Measurements from ENCODE around the gene KCND2.

Gene KCND2

GRCh38 chr7:120464104-120464503 is 191.1 kb downstream of the KCND2 start:
- Histone ChIP-seq H3K4me3 (ENCODE audit: low read depth, low read length) (no peak overlapping the region), H3K36me3 (ENCODE audit: control insufficient read depth, insufficient read depth, low read length) (no peaks in the 10 kb centered on the region), H3K27ac (no peak overlapping the region), H3K9me3 (ENCODE audit: control insufficient read depth, low read length) (no peaks in the 10 kb centered on the region), H2AFZ (no peak overlapping the region), H3K27me3 (ENCODE audit: control insufficient read depth, insufficient read depth, low read length) (no peaks in the 10 kb centered on the region), H3K4me2 (ENCODE audit: low read length) (no peak overlapping the region), H3K9ac (no peak overlapping the region), H3K79me2 (no peaks in the 10 kb centered on the region), H3K4me1 (no peaks in the 10 kb centered on the region)
- no peak for TF ChIP-seq CTCF (IDR thresholded peaks at IDR 0.05)

GRCh38 chr7:120467676-120468075 is 194.7 kb downstream of the KCND2 start:
- H3K4me2 ChIP-seq (ENCODE audit: low read length) = no peak overlapping the region

GRCh38 chr7:120468611-120469010 is 195.6 kb downstream of the KCND2 start:
- no peaks in the 10 kb centered on the region for H3K4me1 ChIP-seq
- H3K27ac ChIP-seq = no peak overlapping the region
- H3K79me2 ChIP-seq = no peaks in the 10 kb centered on the region
- H3K4me3 ChIP-seq (ENCODE audit: low read depth, low read length) = no peak overlapping the region
- no peak overlapping the region for H3K4me2 ChIP-seq (ENCODE audit: low read length)
- no peaks in the 10 kb centered on the region for H3K27me3 ChIP-seq (ENCODE audit: control insufficient read depth, insufficient read depth, low read length)
- TF ChIP-seq CTCF (IDR thresholded peaks at IDR 0.05) = no peak
- no peaks in the 10 kb centered on the region for H3K36me3 ChIP-seq (ENCODE audit: control insufficient read depth, insufficient read depth, low read length)
- no peak overlapping the region for H2AFZ ChIP-seq
- H3K9ac ChIP-seq = no peak overlapping the region
- no peaks in the 10 kb centered on the region for H3K9me3 ChIP-seq (ENCODE audit: control insufficient read depth, low read length)

More at GRCh38 chr7:120467676-120468075, 194.7 kb downstream of the KCND2 start:
- Histone ChIP-seq H3K27ac (no peak overlapping the region), H3K27me3 (ENCODE audit: control insufficient read depth, insufficient read depth, low read length) (no peaks in the 10 kb centered on the region), H3K9me3 (ENCODE audit: control insufficient read depth, low read length) (no peaks in the 10 kb centered on the region), H3K79me2 (no peaks in the 10 kb centered on the region), H3K36me3 (ENCODE audit: control insufficient read depth, insufficient read depth, low read length) (no peaks in the 10 kb centered on the region), H3K4me1 (no peaks in the 10 kb centered on the region), H3K4me3 (ENCODE audit: low read depth, low read length) (no peak overlapping the region), H2AFZ (no peak overlapping the region), H3K9ac (no peak overlapping the region)
- TF ChIP-seq CTCF (IDR thresholded peaks at IDR 0.05) = no peak

- TF ChIP-seq CTCF (IDR thresholded peaks at IDR 0.05) = no peak
- H3K36me3 ChIP-seq (ENCODE audit: control insufficient read depth, insufficient read depth, low read length) = no peaks in the 10 kb centered on the region
- H3K27me3 ChIP-seq (ENCODE audit: control insufficient read depth, insufficient read depth, low read length) = no peaks in the 10 kb centered on the region
- H3K9me3 ChIP-seq (ENCODE audit: control insufficient read depth, low read length) = no peaks in the 10 kb centered on the region
- H3K4me1 ChIP-seq = no peaks in the 10 kb centered on the region
- no peak overlapping the region for H3K4me2 ChIP-seq (ENCODE audit: low read length)
- no peak overlapping the region for H3K4me3 ChIP-seq (ENCODE audit: low read depth, low read length)
- H3K27ac ChIP-seq = no peak overlapping the region
- no peak overlapping the region for H2AFZ ChIP-seq
- no peaks in the 10 kb centered on the region for H3K79me2 ChIP-seq
- H3K9ac ChIP-seq = no peak overlapping the region
These were observed 199.9 kb downstream of the KCND2 start for GRCh38 chr7:120472892-120473291.

- no peak overlapping the region for H3K4me3 ChIP-seq (ENCODE audit: low read depth, low read length)
- no peaks in the 10 kb centered on the region for H3K9me3 ChIP-seq (ENCODE audit: control insufficient read depth, low read length)
- H3K79me2 ChIP-seq = no peaks in the 10 kb centered on the region
- H3K9ac ChIP-seq = no peak overlapping the region
- no peak overlapping the region for H3K4me2 ChIP-seq (ENCODE audit: low read length)
- H3K4me1 ChIP-seq = no peaks in the 10 kb centered on the region
- no peaks in the 10 kb centered on the region for H3K36me3 ChIP-seq (ENCODE audit: control insufficient read depth, insufficient read depth, low read length)
- no peak for TF ChIP-seq CTCF (IDR thresholded peaks at IDR 0.05)
- no peak overlapping the region for H3K27ac ChIP-seq
- H2AFZ ChIP-seq = no peak overlapping the region
- H3K27me3 ChIP-seq (ENCODE audit: control insufficient read depth, insufficient read depth, low read length) = no peaks in the 10 kb centered on the region
These were observed 200.4 kb downstream of the KCND2 start for GRCh38 chr7:120473352-120473751.

Data from parathyroid adenoma (tissue), 2 donors.